H9 (cell line): ENCODE measurements around the gene DPH7. TPM values are rescaled to one million over a fixed set of nuclear protein-coding genes. Genes with fewer than 3 reads are reported as not detected.
"Not testable (repeated sequence)": the region's sequence is repeated elsewhere in the genome, so short reads cannot be mapped to it uniquely, and the experiment has no call there.

Experiments used
- DNase-seq: peaks from one replicate; pipeline ENCODE4 v3.0.0-alpha.2; 2017
- H2AFZ ChIP-seq: one replicate; pipeline ENCODE4 v1.6.1; 2013; ENCODE audit warnings: mild to moderate bottlenecking, low read length, control low read depth, moderate library complexity
- H2AK5ac ChIP-seq: 2 replicates; pipeline ENCODE4 v1.6.1; 2013; ENCODE audit warnings: low read length, control low read depth, mixed read lengths; ENCODE audit not compliant: insufficient read length
- H2BK120ac ChIP-seq: one replicate; pipeline ENCODE4 v1.6.1; 2013; ENCODE audit warnings: low read depth, mild to moderate bottlenecking, low read length, control low read depth, inconsistent platforms; ENCODE audit not compliant: poor library complexity, severe bottlenecking
- H2BK12ac ChIP-seq: 2 replicates; pipeline ENCODE4 v1.6.1; 2013; ENCODE audit warnings: low read length, control low read depth, mixed read lengths, low read depth; ENCODE audit not compliant: insufficient read length
- H2BK15ac ChIP-seq: 2 replicates; pipeline ENCODE4 v1.6.1; 2013; ENCODE audit warnings: low read depth, low read length, control low read depth
- H2BK20ac ChIP-seq: one replicate; pipeline ENCODE4 v1.6.1; 2013; ENCODE audit warnings: low read depth, mild to moderate bottlenecking, low read length, control low read depth, inconsistent platforms; ENCODE audit not compliant: poor library complexity, severe bottlenecking
- H2BK5ac ChIP-seq: 2 replicates; pipeline ENCODE4 v1.6.1; 2013; ENCODE audit warnings: low read length, control low read depth, mixed read lengths; ENCODE audit not compliant: insufficient read length
- H3K14ac ChIP-seq: 2 replicates; pipeline ENCODE4 v1.6.1; 2013; ENCODE audit warnings: low read length, control low read depth; ENCODE audit not compliant: insufficient read depth
- H3K18ac ChIP-seq: 2 replicates; pipeline ENCODE4 v1.6.1; 2013; ENCODE audit warnings: low read depth, mild to moderate bottlenecking, mixed read lengths, low read length, control low read depth; ENCODE audit not compliant: insufficient read length
- H3K23ac ChIP-seq: 2 replicates; pipeline ENCODE4 v1.6.1; 2013; ENCODE audit warnings: low read length, control low read depth, mixed read lengths, low read depth; ENCODE audit not compliant: insufficient read length
- H3K23me2 ChIP-seq: 2 replicates; pipeline ENCODE4 v1.6.1; 2013; ENCODE audit warnings: low read depth, mild to moderate bottlenecking, mixed read lengths, low read length, control low read depth; ENCODE audit not compliant: insufficient read length, poor library complexity, severe bottlenecking
- H3K27ac ChIP-seq: 2 replicates; pipeline ENCODE4 v1.5.1; 2013; ENCODE audit warnings: low read length, control low read depth, mixed read lengths, low read depth; ENCODE audit not compliant: insufficient read length
- H3K27me3 ChIP-seq: 2 replicates; pipeline ENCODE4 v1.6.1; 2013; ENCODE audit warnings: low read length, control low read depth, inconsistent platforms; ENCODE audit not compliant: insufficient read depth
- H3K4ac ChIP-seq: 2 replicates; pipeline ENCODE4 v1.6.1; 2013; ENCODE audit warnings: low read depth, mild to moderate bottlenecking, control low read depth, inconsistent platforms, low read length, moderate library complexity
- H3K4me1 ChIP-seq: 2 replicates; pipeline ENCODE4 v1.6.1; 2013; ENCODE audit warnings: low read length, control low read depth, inconsistent platforms; ENCODE audit not compliant: insufficient read depth
- H3K4me2 ChIP-seq: 2 replicates; pipeline ENCODE4 v1.6.1; 2013; ENCODE audit warnings: low read length, control low read depth, mixed read lengths; ENCODE audit not compliant: insufficient read length, insufficient read depth
- H3K56ac ChIP-seq: 2 replicates; pipeline ENCODE4 v1.6.1; 2013; ENCODE audit warnings: low read depth, mild to moderate bottlenecking, mixed read lengths, low read length, control low read depth; ENCODE audit not compliant: insufficient read length
- H3K79me1 ChIP-seq: 2 replicates; pipeline ENCODE4 v1.6.1; 2013; ENCODE audit warnings: low read depth, mild to moderate bottlenecking, moderate library complexity, low read length, control low read depth, inconsistent platforms; ENCODE audit not compliant: insufficient read depth, poor library complexity, severe bottlenecking
- H3K79me2 ChIP-seq: 2 replicates; pipeline ENCODE4 v1.6.1; 2013; ENCODE audit warnings: low read length, control low read depth, inconsistent platforms; ENCODE audit not compliant: insufficient read depth
- H3K9ac ChIP-seq: 2 replicates; pipeline ENCODE4 v1.6.1; 2013; ENCODE audit warnings: low read length, control low read depth, mixed read lengths; ENCODE audit not compliant: insufficient read length; ENCODE audit errors: extremely low read depth
- H3K9me3 ChIP-seq: one replicate; pipeline ENCODE4 v1.6.1; 2013; ENCODE audit warnings: low read depth, low read length, inconsistent platforms; ENCODE audit not compliant: control insufficient read depth
- H3T11ph ChIP-seq: one replicate; pipeline ENCODE4 v1.6.1; 2013; ENCODE audit warnings: mild to moderate bottlenecking, low read length, control low read depth, inconsistent platforms
- H4K20me1 ChIP-seq: one replicate; pipeline ENCODE4 v1.6.1; 2013; ENCODE audit not compliant: control insufficient read depth, insufficient read length, insufficient read depth
- H4K5ac ChIP-seq: 2 replicates; pipeline ENCODE4 v1.6.1; 2013; ENCODE audit warnings: low read depth, mild to moderate bottlenecking, mixed read lengths, low read length, control low read depth; ENCODE audit not compliant: insufficient read length
- H4K8ac ChIP-seq: replicated peaks from 2 replicates; pipeline ENCODE4 v1.6.1; 2013; ENCODE audit warnings: low read length, control low read depth, mixed read lengths, low read depth; ENCODE audit not compliant: insufficient read length
- H4K91ac ChIP-seq: 2 replicates; pipeline ENCODE4 v1.6.1; 2013; ENCODE audit warnings: low read depth, mild to moderate bottlenecking, moderate library complexity, mixed read lengths, low read length, control low read depth; ENCODE audit not compliant: insufficient read length
- H3K27ac Mint-ChIP-seq, 3 experiments: 2 replicates in 2 of 3; 3 replicates in 1 of 3; pipeline ENCODE4 v1.8.0; 2020 to 2021; ENCODE audit warnings: mixed read lengths in 3 of 3, mild to moderate bottlenecking in 1 of 3, moderate library complexity in 1 of 3
- H3K27me3 Mint-ChIP-seq: 2 replicates; pipeline ENCODE4 v1.8.0; 2021; ENCODE audit warnings: low read depth, mild to moderate bottlenecking, moderate library complexity, mixed read lengths
- H3K36me3 Mint-ChIP-seq, 3 experiments: 2 replicates in 2 of 3; 3 replicates in 1 of 3; pipeline ENCODE4 v1.8.0; 2020 to 2021; ENCODE audit warnings: low read depth in 3 of 3, mixed read lengths in 3 of 3; ENCODE audit not compliant: insufficient read depth in 1 of 3
- H3K4me1 Mint-ChIP-seq, 2 experiments: 2 replicates each; pipeline ENCODE4 v1.8.0; 2020; ENCODE audit warnings: mixed read lengths in 2 of 2
- H3K4me3 Mint-ChIP-seq, 2 experiments: 2 replicates in 1 of 2; 3 replicates in 1 of 2; pipeline ENCODE4 v1.8.0; 2020 to 2021; ENCODE audit warnings: mild to moderate bottlenecking in 2 of 2, mixed read lengths in 2 of 2, moderate library complexity in 1 of 2
- H3K9me3 Mint-ChIP-seq, 2 experiments: 2 replicates in 1 of 2; 3 replicates in 1 of 2; pipeline ENCODE4 v1.8.0; 2020; ENCODE audit warnings: mild to moderate bottlenecking in 2 of 2, mixed read lengths in 2 of 2, moderate library complexity in 1 of 2
- CTCF ChIP-seq: fragments of 200-600 bp; sonication (generic); conservative IDR thresholded peaks from 3 replicates; pipeline ENCODE4 v1.8.0; 2021; ENCODE audit warnings: antibody characterized with exemption, mild to moderate bottlenecking
- WGBS: extraction: QIAGEN DNeasy Blood & Tissue Kit; methylation state at CpG from one replicate; pipeline ENCODE4 v1.1.7; 2013; ENCODE audit warnings: missing lambda C conversion rate, low lambda C conversion rate, mixed read lengths; ENCODE audit not compliant: insufficient read length; ENCODE audit errors: extremely low coverage; 5-methylcytosine and 5-hydroxymethylcytosine counted together
- total RNA-seq: library from RNA; stranded (reverse); gene quantifications from 2 replicates; pipeline ENCODE4 v1.2.1, GENCODE V29; 2021

Gene DPH7
- total RNA-seq, 1 experiment from 2014 or later: 51.3 TPM

- H3K27me3 ChIP-seq: no peaks in the 10 kb centered on the region; the same call in 1 of the 2 replicates
- H3K27me3 Mint-ChIP-seq: peaks cover 24% of the 10 kb centered on the region
- no peak overlapping the region for H3K27ac Mint-ChIP-seq
- H2BK15ac ChIP-seq: no peak overlapping the region
- no peak overlapping the region for H3K18ac ChIP-seq
- no peak overlapping the region for H3K14ac ChIP-seq
- H3T11ph ChIP-seq: no peak overlapping the region
- H3K4me1 ChIP-seq: no peaks in the 10 kb centered on the region
- DNase-seq: no peak
- no peak overlapping the region for H2BK12ac ChIP-seq
- H3K4me2 ChIP-seq: no peak overlapping the region
- H3K4me1 Mint-ChIP-seq: peaks cover 7 to 16% of the 10 kb centered on the region in 2 experiments
- no peak overlapping the region for H4K5ac ChIP-seq
- no peak overlapping the region for H4K91ac ChIP-seq
- H3K9me3 ChIP-seq: no peaks in the 10 kb centered on the region
- no peaks in the 10 kb centered on the region for H3K23me2 ChIP-seq
- H4K8ac ChIP-seq: no peak overlapping the region
- no peaks in the 10 kb centered on the region for H3K79me1 ChIP-seq
- no peak overlapping the region for H2BK120ac ChIP-seq
- H3K23ac ChIP-seq: no peak overlapping the region
- no peak for TF ChIP-seq CTCF
- H3K4me3 Mint-ChIP-seq: no peak overlapping the region
- no peaks in the 10 kb centered on the region for H4K20me1 ChIP-seq
- no peak overlapping the region for H3K56ac ChIP-seq
- no peak overlapping the region for H2AK5ac ChIP-seq
- no peak overlapping the region for H3K27ac ChIP-seq
- no peaks in the 10 kb centered on the region for H3K79me2 ChIP-seq
- H2BK20ac ChIP-seq: no peak overlapping the region
- no CpG with 5 or more reads among the region's 8 CpGs for WGBS
- no peak overlapping the region for H2BK5ac ChIP-seq
- H2AFZ ChIP-seq: no peak overlapping the region
- H3K9me3 Mint-ChIP-seq: no peaks in the 10 kb centered on the region
- no peak overlapping the region for H3K9ac ChIP-seq
- H3K36me3 Mint-ChIP-seq: no peaks in the 10 kb centered on the region
- no peak overlapping the region for H3K4ac ChIP-seq
These were observed 20.2 kb upstream of the DPH7 start for GRCh38 chr9:137598943-137599342.

- not testable (repeated sequence) for H2BK12ac ChIP-seq, DNase-seq, H3K9ac ChIP-seq, H4K8ac ChIP-seq, H3K79me1 ChIP-seq, H3K79me2 ChIP-seq, H3K4me3 Mint-ChIP-seq, H2BK15ac ChIP-seq, H3K18ac ChIP-seq, H2BK20ac ChIP-seq, H3K9me3 Mint-ChIP-seq, H2AFZ ChIP-seq, H3K4me2 ChIP-seq, H3K36me3 Mint-ChIP-seq, H3K27ac Mint-ChIP-seq, H3K56ac ChIP-seq, H4K5ac ChIP-seq, H4K91ac ChIP-seq, H2AK5ac ChIP-seq, H3T11ph ChIP-seq, H2BK5ac ChIP-seq, H3K14ac ChIP-seq, H3K27me3 ChIP-seq, H4K20me1 ChIP-seq, H3K4me1 Mint-ChIP-seq, H3K4me1 ChIP-seq, H3K4ac ChIP-seq, H3K23me2 ChIP-seq, H3K9me3 ChIP-seq, H3K23ac ChIP-seq, H2BK120ac ChIP-seq, H3K27ac ChIP-seq
- no CpG with 5 or more reads among the region's 7 CpGs for WGBS
- peaks cover 12% of the 10 kb centered on the region for H3K27me3 Mint-ChIP-seq
These were observed 17.9 kb upstream of the DPH7 start for GRCh38 chr9:137596577-137596976.
